HG03196 (cell line): ENCODE results near the gene COL7A1.

Experiments
- ATAC-seq: cut with Tn5 transposase; IDR thresholded peaks from one replicate; pipeline ENCODE4 v1.9.1; 2021; ENCODE audit not compliant: unreplicated experiment

COL7A1 gene

DNA sequence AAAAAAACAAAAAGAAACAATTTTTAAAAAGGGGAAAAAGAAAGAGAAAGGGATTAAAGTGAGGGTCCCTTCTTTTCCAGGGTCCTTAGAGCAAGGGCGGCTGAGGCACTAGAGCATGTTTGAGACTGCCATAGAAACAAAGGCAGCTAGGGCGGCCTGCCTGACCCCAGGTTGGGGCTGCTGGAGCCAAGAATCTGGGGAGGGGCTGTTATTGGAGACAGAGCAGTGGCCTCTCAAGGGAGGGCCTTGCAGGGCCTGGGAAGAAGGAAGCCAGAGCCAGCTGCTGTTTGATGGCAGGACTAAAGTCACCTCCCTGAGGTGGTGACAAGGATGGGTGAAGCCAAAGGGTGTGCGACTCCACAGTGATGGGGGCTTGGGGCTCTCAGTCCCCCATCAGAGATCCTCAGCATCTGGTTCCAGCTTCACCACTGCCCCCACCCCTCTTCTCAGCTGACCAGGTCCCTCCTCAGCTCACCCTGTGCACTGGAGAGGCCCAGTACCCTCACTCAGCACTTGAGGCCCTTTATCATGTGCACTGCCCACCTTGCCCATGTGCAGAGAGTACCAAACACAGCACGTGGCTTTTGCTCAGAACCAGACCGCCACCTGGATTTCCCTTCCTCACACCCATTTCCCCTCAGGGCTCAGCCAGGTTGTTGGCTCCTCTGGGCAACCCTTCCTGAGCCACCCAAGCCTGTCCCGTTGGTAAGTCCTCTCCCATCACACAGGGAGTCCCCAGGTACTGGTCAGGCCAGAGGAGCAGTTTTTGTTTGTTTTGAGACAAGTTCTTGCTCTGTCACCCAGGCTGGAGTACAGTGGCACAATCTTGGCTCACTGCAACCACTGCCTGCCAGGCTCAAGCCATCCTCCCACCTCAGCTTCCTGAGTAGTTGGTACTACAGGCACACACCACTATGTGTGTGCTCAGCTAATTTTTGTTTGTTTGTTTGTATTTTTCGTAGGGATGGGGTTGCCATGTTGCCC lies 24.7 kb upstream of the COL7A1 start:
- no peak for ATAC-seq

DNA sequence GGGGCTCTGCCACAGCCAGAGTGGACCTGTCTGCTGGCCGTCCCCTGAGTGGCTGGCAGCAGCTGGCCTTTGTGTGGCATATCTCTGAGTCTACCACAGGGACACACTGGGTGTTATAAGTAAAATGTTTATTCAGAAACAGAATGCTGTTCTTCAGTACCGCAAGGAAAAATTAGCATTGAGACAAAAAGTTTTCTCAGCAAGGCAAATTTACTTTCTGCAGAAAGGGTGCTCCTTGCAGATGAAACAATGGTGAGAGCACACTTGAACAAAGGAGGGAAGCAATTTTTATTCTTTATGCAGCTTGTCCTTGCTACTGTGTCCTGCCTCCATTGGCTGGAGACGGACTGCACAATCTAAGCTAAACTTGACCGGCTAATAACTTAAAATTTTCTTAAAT lies 22.4 kb upstream of the COL7A1 start:
- ATAC-seq: no peak

DNA sequence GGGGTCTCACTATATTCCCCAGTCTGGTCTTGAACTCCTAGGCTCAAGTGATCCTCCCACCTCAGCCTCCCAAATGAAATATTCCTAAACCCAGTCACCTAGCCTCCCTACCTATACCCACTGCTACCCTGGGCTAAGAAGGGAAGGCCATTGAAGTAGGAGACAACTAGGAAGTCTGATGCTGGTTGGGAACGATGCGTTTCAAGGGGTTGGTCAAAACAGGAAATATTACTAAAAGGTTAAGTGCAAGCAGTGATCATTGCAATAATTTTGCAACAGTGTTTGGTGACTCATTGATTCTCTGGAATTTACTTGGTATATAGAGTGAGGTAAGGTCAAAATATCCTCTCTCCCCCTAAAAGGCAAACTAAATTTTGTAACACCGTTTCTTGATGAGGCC lies 18.9 kb upstream of the COL7A1 start:
- no peak for ATAC-seq

DNA sequence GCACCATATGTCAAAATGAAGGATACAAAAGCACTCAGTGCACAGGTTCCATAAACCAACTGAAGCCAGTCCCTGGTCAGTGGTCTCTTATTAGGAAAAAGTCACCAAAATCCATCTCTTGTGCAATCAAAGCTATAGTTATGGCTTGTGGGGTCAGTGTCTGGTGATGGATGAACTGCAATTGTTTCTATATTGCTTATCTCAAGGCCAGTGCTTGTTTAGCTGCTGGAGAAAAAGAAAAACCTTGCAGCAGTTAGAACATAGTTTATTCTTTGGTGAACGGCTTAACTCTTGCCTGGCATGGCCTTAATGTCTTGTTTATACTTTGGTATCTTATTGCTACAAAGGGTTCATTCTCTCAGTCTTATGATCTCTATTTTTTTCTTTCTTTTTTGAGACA lies 17.2 kb upstream of the COL7A1 start:
- no peak for ATAC-seq

DNA sequence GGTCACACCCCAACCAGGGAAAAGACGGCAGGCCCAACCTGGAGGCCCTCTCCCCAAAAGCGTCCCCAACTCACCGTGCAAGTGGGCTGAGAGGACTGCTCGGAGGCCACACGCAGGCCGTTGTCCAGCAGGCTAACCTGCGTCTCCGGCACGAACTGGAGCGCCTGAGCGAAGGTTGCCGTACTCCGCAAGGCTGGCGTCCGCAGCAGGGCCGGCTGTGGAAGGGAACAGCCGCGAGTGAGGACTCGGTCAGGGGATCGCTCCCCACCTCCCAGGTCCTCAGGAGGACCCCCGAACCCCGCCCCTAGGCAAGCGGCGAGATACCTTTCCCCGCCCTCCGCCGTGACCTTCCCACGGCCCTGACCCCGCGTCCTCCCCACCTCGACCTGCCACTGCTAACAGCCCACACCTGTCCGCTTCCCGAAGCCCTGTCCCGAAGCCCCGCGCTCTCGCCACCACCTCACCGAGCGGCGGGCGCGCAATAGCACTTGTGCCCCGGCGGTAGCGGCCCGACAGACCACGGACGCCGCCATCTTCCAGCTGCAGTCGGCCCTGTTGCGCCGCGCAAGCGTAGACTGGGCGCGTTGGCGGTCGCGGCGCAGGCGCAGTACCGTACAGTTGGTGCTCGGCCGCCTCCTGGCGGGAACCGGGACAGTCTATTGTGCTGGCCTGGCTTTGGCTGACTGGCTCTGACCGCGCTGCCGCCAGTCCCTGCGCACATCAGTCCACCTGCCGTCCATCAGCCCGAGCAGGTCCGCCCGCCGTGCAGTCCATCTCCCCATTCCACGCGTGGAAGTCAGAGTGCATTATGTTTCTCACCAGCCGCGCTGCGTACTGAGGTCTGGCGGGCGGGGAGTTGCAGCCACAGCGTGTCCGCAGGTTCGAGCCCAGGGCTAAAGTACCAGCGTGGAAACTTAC lies 14.2 kb upstream of the COL7A1 start, which contains the start of gene UQCRC1:
TSS of gene UQCRC1 (minus strand) at position 559 of the 918 bp plus-strand sequence. CDS start at position 533, 26 bp downstream.
- peak; percentile 97 for ATAC-seq

DNA sequence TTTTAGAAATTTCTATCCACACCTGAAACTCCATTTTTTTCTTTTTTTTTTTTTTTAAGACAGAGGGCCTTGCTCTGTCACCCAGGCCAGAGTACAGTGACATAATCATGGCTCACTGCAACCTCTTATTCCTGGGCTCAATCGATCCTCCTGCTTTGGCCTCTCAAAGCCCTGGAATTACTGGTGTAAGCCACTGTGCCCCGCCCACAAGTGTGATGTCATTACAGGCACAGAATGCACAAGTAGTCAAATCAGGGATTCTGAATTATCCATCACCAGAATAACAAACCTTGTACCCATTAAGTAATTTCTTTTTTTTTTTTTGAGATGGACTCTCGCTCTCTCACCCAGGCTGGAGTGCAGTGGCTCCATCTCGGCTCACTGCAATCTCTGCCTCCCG lies 12.4 kb upstream of the COL7A1 start:
- no peak for ATAC-seq

DNA sequence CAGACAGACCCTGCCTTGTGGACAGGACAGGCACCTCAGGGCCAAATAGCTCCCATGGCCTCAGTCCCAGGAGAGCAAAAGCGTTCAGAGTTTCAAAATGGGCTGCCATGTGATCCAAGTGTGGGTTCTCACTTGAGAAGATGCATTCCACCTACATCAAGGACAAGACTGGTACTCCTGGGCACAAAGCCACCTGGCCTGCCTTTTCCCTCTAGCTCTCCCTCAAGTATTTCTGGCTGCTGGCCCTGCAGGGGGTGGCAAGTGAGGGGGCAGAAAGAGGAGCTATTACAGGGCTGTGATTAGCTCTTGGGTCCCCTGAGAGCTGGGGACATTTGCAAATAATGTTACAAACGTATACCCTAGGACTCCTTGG lies 6.5 kb upstream of the COL7A1 start:
- ATAC-seq: no peak

DNA sequence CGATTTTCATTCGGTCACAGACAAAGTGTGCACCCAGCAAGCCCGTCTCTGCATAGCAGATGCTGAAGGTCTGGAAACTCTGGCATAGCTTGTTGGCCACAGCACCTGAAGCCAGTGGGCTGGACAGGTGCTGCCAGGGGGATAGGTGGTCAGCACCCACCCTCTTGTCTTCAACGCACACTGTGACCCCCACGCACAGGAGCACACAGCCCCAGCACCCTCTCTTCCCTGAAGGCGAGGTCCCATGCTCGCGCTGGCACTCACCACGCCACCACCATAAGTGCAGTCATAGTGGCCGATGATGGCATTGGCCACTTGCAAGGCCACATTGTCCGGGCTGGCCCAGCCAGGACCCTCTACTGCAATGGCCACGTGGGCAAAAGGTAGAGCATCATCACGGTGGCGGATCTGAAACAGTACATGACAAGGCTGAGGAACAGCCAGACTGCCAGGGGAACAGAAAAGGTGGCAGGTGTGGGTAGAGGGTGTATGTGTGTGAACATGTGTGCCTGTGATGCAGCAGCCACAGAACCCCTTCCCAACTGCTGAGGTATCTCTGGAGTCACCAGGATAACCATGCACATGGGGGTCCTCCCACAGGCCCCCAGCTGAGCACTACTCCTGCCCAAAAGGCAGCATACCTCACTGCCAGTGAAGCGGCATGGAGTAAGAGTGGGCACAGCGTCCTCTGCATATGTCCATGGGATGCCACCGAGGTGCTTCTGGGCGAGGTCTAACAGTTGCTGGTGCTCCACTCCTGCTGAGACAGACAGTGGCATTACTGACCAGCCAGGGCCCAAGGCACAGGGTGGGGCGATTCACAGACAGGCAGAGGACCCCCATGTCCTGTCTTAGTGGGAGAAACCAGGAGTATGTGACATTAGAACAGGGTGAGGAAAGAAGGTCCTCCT lies 5.8 kb upstream of the COL7A1 start:
- ATAC-seq: no peak

DNA sequence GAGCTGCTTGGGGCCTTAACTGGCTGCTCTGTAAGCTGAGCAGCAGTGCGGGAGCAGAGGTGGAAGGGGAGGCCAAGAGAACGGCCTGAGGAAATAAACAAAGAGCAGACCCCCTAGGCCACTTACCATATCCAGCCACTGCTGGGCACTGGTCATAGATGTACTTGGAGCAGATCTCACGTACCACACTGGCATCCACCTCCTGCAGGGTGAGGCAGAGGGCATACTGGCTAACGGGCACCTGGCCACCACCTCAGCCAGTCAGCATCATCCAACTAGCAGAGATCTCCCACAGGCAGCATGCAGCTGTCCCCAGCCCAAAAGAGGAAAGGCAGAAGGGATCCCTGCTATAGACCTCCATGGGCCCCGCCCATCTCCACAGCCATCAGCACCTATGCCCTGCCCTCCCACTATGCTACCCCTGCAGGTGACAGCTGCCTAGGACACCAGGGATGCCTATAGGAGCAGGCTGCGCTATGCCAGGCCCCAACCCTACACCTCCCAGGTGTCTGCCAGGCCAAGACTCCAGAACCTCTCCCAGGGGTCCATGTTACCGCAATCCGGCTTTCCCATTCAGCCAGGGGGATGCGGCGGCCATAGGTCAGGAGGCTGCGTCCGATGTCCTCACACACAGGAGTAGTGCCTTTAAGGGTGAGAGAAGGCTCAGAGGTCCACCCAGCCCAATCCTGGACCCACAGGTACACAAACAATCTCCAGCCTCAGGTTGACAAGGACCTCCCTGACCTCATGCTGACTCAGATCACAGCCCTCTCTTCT lies 4.6 kb upstream of the COL7A1 start:
- no peak for ATAC-seq

DNA sequence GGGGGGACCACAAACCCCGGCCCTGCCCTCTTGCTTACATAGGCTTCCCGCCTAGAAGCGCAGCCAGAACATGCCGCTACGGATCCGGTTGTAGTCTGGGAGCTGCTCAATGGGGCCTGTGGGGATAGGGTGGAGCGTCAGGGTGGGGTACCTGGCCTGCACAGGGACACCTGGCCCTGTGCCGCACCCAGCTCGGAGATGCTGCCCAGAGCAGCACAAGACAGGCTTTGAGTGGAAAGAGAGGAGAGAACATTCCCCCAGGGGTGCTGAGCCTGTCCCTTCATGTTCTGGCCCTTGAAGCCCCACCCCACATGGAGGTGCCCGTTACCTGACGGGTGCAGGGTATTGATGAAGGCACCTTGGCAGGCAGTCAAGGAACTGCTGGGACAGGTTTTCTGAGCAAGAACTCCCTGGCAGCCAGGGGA lies 4.0 kb upstream of the COL7A1 start:
- no peak for ATAC-seq

DNA sequence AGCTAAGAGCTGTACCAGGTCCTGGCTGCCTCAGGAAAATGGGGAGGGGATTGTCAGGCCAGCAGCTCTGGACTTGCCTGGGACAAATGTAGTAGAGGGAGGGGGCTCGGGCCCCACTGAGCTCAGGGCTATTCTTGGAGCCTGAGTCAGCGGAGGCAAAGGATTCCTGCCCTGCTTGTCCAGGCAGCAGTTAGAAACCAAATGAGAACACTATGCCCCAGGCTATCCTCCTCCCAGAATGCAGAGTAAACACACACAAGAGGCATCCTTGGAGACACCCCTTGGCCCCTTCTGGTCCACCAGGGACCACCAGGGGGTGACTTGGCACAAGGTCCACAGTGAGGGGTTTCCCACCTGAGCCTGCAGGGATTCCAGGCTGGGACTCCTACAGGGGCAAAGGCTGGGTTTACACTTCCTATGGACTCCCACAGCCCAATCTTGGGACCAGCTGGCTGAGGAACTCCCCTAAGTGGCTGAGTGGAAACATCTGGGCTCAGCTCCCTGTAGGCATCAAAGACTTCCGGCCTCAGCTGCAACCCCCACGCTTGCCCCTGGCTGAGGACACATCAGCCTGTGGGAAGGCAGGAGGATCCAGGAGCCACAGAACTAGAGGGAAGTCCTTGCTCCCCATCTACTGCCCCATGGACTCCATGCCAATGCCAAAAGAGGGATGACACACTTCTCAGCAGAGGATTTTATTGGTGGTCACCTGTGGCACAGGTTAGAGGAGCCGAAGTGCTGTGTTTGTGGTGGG lies 3.4 kb upstream of the COL7A1 start:
- no peak for ATAC-seq

DNA sequence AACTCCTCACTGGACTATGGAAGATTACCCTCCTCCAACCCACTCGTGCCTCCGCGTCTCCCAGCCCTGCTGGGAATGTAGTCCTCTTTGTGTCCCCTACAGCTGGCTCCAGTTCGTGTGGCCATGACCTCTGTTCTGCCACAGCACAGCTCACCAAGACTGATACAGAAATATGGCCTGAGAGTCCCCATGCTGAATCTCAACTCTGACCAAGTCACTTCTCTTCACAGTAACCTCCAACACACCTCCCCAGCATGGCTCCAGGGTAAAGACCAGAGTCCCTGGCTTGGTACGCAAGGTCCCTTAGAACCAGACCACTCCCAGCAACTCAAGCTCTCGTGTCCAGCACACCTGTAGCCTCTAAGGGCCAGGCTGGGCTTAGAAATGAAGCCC lies 2.3 kb upstream of the COL7A1 start:
- ATAC-seq: no peak

DNA sequence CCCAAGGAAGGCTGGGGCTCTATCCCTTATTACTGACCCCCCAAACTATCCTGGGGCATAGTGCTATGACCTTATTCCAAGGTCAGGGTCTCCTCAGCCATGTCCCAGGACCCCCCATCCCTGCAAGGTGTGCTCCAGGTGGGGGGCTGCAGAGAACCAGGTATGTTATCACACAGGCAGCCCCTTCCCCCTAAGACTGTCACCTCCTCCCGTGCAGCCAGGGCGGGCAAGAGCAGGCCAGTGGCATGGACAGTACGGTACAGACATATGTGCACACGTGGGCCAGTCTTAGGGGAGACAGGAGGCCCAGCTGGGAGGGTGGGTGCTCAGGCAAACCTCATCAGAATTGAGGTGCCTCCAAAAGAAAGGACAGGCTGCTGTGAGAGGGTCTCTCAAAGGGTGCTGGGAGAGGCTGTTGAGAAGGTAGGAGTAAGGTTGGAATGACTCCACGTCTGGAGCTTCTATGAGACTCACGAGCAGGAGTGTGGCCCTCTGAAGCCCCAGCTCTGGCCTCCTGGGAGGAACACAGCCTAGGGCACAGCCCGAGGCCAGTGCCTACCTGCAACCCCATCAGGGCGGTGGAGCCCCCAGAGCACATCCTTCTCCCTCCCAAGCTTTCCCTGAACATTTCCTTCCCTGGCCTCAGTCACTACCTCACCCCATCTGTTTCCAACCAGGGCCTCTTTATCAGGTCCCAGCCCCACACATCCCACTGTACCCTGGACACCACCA lies 1.7 kb upstream of the COL7A1 start:
- ATAC-seq: no peak

DNA sequence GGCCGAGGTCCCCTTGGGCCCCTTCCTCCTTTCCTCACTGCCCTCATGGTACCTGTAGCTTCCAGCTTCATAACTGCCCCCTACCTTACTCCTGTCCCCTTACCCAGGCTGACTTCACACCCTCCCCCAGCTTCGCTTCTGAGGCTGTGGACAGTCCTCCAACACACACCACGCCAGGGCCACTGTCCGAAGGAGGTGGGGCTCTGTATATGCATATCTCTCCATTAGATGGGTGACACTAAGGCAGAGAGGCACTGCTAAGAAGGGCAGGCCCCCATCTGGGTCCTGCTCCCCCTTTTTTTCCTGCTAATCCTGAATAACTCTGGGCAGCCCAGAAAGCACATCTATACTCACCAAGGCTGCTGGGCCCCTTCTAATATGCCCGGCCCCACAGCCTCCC lies 1.0 kb upstream of the COL7A1 start:
- no peak for ATAC-seq

DNA sequence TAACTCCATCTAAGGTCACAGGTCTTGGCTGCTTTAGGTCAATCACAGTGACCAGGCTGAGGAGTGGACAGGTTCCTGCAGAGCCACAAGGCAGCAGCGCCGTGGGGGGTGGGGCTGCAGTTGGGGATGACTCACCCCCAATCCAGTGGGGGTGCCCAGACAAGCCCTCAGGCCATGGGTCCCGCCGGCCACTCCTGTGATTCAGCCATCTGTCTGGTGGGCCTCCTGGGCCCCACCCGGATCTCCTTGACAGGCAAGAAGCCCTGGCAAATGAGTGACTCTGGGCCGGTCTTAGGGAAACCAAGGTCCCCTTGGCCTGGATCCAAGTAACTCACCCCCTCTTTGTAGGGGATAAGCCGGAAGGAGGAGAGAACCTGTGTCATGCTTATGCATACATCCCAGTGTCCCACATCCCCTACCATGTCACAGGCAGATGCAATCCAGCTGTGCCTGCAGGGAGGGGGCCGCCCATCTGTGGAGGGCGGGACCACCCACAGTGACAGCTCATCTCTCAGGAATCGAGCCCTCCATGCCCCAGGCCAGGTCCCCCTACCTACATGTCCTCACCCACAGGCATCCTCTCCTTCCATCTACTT lies 495 bp upstream of the COL7A1 start:
- ATAC-seq: no peak

DNA sequence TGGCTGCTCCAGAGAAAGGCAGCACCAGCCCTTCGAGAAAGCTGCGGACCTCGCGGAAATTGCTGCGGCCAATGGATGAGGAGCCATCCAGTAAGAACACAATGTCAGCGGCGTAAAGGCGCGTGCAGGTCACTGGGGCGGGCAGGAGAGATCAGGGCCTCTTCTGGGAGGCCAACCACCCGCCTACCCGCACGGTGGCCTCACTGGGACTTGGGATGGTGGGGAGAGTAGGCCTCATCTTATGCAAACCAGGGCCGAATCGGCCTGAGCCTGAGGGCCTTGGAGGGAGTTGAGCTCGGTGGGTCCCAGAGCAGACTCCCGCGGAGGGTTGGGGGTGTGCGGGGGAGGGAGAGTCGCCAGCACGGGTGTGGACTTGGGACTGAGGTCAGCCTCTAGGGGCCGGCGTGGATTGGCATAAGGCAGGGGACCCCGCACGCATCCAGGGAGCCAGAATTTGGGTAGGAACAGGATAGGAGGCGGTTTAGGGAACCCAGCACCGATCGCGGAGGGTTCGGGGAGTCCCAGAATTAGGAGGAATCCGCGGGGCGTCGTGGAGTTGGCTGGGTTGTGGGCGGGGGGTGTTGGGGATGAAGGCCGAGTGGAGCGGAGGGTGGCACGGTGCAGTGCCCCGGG lies 596 bp downstream of the COL7A1 start:
- ATAC-seq: no peak

DNA sequence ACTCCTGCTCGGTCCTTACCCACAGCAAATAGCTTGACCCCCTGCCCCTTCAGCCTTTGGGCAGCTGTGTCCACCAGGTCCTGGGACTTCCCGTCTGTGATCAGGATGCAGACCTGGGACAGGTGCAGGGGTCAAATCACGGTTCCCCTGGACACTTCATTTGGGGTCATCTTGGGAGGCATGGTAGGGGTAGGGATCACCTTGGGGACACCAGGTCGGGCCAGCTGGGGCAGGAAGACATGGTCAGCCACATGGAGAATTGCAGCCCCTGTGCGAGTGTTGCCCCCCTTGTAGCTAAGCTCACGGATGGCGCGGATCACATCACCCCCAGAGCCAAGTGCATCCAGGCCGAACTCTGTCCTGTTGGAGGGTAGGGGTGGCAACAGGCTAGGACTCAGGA lies 1.8 kb downstream of the COL7A1 start:
- ATAC-seq: no peak
